HG02981 (cell line): ENCODE results near the gene SPECC1L.

Experiments
- ATAC-seq: cut with Tn5 transposase; IDR thresholded peaks from one replicate; pipeline ENCODE4 v1.9.1; 2021; ENCODE audit warnings: mild to moderate bottlenecking, moderate library complexity; ENCODE audit not compliant: unreplicated experiment

The SPECC1L gene

DNA sequence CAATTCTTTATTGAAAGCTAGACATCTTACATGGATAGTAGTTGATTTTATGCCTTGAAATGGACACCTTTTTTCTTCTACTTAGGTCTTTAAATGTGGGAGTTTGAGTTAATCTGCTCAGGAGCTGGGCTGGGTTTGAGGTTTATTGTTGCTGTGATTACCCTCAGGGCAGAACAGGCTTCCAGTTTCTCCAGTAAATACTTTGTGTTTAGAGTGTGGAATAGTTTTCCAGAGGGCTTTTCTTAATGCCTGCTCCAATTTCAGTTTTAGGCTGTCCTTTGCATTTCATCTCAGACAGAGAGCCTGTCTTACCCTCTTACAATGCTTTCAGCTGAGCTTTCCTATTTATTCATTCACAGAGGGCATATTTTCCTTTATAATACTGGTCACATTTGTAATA, 86.9 kb downstream of the SPECC1L start:
- ATAC-seq = no peak

DNA sequence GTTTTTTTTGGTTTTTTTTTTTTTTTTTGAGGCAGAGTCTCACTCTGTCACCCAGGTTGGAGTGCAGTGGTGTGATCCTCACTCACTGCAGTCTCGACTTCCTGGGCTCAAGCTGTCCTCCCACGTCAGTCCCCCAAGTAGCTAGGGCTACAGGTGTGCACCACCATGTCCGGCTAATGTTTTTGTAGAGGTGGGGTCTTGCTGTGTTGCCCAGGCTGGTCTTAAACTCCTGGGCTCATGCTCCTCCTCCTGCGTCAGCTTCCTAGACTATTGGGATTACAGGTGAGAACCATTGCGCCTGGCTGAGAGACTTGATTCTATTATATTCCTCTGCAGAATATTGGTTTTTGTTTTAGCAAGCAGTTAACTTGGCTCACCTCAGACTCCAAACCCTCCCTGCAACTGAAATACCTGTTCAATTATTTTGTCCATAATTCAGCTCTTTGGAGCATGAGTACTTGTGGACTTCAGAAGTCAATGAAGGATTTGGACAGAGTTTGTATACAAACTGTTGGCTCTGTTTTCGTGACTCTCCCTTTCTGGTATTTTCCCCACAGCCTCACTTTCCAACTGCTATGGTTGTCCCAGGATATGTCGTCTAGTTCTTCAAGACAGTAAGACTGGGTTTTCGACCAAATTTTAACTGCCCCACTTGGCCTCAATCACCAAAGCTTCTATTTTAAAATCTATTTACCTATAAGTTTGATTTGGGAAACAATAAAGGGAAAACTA, 87.6 kb downstream of the SPECC1L start:
- ATAC-seq = no peak

DNA sequence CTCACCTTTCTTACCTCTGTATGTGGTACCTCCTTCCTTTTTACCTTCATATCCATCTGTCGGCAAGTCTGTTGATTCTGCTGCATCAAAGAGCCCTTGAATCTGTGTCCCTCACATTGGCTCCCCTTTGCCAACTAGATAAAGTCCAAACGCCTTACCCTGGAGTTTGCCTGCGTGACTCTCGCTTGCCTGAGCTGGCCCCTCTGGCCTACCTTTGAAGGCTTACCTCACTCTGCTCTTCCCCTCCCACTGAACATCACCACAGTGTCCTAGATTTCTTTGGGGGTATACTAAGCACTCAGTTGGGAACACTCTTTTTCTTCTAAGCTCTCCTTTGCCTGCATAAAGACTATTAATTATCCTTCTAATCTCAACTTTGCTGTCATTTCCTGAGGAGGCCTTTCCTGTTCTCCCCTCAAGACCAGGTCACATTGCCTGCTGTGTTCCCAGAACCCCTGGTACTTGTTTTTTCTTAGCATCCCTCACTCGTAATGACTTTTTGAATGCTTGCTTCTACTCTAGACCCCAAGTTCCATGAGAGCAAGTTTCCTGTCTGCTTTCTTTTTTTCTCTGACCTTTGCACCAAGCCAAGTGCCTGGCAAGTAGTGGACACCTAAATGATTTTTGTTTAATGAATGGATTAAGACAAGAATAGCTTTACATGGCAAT, 89.0 kb downstream of the SPECC1L start:
- ATAC-seq = no peak

DNA sequence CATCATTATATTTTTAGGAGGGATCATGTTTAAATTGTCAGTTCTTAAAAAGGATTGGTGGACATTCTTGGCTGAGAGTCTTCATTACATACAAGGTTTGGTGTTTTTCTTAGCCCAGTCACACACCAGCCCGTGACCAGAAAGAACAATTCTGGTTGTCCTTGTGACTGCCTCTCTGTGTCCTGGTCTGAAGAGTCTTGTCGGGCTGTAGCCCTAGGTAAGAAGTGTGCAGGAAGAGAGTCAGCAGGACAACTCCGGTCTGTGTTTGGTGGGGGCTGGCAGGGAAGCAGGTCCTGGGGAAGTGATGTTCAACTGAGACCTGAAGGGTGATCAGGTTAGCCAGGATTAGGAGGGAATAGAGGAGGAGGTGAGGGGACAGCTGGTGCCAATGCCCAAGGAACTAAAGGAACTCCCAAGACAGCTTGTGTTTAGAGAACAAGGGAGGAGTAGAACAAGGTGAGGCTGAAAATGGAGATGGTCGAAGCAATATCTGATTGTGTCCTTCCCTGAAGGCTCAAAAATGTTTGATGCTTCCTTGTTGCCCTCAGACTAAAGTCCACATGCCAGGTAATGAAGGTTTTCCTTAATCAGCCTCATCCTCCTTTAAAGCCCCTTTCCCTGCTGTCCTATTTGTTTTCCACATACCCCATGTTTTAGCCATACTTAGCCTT, 91.5 kb downstream of the SPECC1L start:
- ATAC-seq = no peak

DNA sequence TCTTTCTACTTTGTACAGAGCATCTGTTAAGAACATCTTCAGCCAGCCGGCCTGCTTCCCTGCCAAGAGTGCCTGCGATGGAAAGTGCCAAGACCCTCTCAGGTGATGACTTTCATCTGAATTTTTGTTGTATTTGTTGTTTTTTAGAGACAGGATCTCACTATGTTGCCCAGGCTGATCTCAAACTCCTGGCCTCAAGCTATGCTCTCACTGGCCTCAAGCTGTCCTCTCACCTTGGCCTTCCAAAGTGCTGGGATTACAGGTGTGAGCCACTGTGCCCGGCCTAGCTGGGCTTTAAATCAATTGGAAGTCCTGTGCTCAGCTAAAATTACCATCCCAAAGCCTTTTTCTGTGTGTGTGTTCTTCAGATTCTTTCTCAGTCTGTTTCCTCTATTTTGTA, 92.6 kb downstream of the SPECC1L start:
- ATAC-seq = no peak

DNA sequence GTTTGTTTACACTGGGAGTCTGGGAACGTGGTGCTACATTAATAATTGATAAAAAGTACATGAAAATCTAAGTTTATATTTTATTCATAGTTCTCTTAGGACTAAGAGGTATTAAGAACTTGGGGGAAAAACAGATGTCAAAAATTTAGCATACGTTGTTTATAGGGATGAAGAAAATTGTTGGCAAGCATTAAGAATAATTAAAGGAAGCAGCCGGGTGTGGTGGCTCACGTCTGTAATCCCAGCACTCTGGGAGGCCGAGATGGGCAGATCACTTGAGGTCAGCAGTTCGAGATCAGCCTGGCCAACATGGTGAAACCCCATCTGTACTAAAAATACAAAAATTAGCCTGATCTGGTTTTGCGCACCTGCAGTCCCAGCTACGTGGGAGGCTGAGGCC, 96.1 kb downstream of the SPECC1L start:
- no peak for ATAC-seq

DNA sequence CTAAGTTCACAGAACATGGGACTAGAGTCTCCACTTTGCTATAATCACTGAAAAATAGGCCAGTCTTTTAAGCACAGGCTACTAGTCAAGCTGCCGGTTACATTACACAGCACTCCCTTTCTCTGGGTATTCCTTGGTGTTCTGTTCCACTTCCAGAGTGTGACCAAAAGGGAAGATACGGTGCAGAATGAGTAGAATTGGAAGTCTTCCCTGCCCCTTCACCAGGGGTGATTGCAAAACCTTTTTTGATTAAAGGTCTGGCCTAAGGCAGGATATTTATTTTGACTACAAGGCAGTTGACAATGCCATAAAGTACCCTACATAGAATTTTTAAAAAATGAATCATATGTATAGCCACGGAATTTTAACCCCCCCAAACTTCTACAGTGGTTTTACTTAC, 97.2 kb downstream of the SPECC1L start:
- ATAC-seq = no peak

DNA sequence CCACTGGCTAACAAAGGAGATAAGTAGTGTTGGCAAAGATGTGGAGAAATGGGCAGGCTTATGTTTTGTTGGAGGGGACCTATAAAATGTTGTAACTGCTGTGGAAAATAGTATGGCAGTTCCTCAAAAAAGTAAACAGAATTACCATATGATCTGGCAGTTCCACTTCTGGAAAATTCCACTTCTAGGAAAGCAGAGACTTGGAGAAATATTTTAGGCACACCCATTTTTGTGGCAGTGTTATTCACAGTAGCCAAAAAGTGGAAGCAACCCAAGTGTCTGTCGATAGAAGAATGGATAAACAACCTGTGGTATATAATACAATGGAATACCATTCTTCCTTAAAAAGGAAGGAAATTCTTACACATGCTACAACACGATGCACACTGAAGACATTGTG, 99.8 kb downstream of the SPECC1L start:
- no peak for ATAC-seq

DNA sequence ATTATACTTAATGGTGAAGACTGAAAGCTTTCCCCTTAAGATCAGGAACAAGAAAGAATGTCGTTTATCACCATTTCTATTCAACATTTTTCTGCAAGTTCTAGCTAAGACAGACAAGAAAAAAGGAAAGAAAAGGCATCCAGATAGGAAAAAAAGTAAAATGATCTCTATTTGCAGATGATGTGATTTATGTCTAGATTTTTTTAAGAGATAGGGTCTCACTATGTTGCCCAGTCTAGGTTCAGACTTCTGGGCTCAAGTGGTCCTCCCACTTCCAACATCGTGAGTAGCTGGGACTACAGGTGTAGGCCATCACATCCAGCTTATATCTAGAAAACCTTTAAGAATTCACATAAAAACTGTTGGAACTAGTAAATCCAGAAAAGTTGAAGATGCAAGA, 105.4 kb downstream of the SPECC1L start:
- no peak for ATAC-seq

DNA sequence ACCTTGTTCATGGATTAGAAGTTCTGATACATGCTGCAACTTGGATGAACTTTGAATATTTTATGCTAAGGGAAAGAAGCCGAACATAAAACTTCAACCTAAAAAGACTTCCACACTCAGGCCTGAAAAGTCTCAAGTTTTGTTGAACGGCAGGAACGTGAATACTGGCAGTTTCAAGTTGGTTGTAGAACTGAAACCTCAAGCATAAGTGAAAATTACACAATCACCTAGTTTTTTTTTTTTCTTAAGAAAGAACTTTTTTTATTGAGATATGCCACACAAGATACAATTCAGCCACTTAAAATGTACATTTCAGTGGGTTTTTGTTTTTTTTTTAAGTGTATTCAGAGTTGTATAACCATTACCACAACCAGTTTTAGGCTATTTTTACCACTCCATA, 106.0 kb downstream of the SPECC1L start:
- no peak for ATAC-seq

DNA sequence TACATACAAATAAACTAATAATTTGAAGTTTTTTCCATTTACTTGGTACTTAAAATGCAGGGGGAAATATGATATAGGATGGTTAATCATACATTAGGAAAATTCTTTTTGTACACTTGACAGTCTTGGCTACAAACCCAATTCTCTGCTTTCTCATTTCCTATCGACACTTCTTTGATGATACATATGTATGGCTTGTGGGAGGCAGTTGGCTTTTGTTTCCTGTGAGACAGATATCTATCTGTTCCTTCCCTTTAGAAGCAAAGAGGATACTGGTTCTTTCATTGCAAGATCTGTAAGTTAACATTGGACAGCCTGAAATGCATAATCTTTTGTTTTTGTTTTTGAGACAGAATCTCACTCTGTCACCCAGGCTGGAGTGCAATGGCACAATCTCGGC, 108.9 kb downstream of the SPECC1L start:
- no peak for ATAC-seq

DNA sequence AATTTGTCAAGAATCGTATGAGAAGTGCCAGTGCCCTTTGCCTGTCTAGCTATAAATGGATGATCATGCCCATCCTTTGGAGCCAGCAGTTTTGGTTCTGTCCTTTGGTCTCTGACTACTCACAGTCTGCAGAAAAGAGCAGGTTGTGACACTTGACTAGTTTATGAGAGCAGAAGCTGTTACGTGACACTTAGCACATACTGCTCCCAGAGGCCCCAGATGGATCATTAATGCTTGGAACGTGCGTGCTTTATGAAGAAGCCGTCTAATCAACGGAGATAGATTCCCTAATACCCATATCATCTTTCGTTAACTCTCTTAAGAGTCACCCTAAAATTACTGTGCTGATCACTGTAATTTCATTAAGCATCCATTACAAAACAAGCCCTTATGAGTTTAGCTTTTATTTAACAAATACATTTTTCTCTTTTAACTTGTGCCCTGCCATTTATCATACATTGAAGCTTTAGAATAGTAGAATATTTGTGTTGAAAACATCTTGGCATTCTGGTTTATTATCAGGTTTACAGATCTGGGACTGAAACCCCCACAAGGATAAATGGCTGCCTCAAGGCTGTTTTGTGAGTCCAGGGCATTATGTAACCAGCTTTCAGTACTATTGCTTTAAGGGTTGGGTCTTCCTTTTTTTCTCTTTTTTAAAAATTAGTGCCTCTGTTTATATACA, 109.7 kb downstream of the SPECC1L start:
- no peak for ATAC-seq

DNA sequence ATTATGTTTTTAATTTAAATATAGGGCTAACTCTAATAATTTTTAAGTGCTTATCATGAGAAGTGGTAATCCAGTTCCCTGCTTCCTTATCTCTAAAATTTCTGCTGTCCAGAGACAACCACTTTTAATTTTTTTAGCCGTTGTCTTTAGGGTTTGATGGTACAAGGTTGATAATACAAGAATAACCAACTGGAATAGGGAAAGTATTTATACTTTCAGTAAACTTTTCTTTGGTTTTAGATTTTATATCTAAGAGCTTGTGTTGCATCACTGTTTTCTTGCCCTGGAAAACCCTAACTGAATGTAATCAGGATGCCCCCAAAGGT, 110.2 kb downstream of the SPECC1L start:
- ATAC-seq = no peak

DNA sequence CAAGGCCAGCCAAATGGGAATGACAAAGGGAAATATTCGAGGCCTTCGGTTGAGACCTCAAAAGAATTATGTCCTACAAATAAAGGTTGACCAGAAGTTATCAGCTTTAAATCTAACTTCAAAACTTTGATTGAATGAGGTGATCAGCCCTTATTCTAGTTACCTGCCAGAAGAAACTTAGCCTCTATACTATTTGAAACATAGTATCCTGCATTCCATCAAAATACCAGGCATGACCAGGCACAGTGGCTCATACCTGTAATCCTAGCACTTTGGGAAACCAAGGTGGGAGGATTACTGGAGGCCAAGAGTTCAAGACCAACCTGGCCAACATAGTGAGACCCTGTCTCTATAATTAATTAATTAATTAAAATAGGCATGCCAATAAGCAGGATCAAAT, 112.4 kb downstream of the SPECC1L start:
- no peak for ATAC-seq

DNA sequence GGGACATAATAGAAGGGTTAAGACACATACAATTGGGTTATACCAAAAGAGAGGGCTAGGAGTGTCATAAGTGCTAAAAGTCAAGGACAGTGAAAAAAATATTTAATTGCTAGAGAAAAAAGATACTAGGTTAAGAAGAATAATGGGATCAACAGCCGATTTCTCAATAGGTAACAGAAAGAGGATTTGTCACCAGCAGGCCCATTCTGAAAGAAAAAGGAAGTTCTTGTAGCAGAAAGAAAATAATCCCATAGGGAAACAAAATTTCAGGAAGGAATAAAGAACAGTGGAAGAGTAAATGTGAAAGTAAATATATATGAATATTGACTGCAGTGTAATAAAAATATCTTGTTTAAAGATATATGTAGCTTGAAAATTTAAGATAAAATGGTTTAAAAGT, 113.5 kb downstream of the SPECC1L start:
- no peak for ATAC-seq

DNA sequence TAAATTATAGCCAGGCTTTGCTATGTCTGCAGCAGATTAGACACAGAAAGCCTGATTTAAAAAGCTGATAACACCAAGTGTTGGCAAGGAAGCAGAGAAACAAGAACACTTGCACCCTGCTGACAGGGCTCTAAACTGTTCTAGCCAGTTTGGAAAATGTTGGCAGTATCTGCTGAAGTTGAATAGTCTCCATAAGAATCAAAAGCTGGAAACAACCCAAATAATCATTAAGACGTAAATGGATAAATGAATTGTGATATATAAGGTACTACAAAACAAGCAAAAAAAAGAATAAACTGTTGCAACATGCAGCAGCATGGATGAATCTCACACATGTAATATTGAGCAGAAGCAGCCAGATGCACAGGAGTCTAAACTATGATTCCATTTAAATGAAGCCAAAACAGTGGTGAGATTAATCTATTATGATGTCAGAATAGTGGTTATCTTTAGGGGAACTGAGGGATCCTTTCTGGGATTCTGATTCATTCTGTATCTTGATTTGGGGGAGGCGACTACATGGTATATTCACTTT, 116.4 kb downstream of the SPECC1L start:
- no peak for ATAC-seq

DNA sequence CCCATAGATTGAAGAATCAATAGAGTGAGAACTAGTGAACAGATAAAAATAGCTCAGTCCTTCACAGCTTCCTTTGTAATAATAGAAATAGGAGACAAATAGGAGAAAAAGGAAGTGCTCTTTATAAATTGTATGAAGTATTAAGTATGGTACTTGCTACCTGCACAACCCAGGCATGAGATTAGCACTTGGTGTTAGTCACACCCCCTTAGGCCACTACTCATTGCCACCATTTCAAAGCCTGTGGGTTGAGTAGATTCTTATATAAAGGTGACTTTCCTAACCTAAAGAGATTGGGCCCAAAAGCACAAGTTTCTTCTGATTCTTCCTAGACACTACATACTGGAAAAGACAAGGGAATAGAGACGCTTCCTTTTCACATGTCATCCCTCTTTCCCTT, 119.0 kb downstream of the SPECC1L start:
- ATAC-seq = no peak

DNA sequence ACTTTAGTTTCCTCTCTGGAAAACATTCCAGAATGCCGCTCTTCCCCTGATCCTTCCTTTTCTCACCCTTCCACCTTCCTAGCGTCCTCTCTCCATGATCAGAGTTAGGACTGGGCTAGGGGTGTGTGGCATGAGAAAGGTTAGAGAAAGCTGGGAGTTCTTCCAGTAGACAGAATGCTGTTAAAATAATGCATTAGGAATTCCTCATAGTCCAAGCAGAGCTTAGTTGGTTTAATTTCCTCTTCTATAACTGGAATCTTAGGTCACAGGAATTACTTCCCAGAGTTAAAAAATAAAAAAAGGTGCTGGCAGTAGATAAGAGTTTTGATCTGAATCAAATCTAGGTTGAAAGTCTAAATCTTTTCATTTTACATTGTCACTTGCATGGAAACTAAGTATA, 119.5 kb downstream of the SPECC1L start:
- ATAC-seq = no peak

DNA sequence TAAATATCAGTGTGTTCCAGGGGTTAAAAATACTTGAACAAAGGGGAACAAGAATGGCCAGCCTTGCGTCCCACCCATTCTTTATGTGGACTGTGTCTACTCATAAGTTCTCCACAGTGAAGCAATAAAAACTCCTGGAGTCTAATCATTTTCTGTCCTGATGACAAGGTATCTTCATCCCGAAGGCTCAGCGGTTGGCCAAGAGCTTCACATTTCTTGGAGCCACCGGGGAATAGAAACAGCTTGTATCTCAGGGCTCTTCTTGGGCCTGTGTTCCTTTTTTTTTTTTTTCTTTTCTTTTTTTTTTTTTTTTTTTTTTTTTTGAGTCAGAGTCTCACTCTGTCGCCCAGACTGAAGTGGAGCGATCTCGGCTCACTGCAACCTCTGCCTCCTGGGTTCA, 119.9 kb downstream of the SPECC1L start:
- ATAC-seq = no peak

DNA sequence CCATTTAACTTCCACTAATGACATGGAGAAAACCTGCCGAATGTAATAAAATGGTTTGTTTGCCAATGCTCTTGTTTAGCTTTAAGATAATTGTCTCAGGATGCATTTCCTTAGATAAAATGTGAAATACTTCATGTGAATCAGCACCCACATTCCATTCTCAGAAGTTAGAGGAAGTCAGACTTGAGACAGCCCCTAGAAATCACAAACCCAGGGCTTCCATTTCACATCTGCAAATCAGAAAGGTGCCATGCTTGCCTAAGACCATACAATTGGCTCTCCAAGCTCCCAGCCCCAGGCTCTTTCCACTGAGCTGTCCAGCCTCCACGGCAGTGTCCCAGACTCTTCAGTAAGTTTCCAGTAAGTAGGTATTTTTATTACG, 121.2 kb downstream of the SPECC1L start:
- no peak for ATAC-seq

DNA sequence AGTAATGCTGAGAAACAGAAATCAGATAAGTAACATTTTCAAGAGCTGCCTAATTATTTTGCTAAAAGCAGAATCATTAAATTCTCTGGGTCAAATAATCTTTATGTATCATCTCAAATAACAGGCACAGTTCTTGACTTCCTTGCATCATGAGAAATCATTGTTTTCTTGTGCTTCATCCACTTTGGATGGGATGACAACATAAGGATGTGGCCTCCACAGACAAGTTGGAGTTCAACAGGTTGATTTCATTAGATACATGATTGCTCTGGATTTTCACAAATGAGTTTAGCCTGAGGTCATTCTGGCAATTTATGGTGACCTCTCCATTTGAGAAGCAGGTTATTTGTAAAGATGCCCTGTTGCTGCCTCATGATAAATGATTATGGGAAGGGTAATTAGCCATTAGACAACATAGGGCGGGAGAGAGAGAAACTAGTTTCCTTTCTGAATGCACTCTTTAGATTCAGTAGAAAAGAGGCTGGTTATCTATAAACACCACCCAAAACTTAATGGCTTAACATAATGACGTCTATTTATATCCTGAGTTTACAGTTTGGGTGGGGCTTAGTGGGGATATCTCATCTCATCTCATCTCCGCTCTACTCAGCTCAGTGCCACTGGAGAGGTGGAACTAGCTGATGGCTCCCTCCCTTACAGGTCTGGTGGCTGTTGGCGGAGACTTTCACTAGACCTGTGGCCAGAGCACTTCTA, 121.7 kb downstream of the SPECC1L start:
- no peak for ATAC-seq
